Rectal smooth muscle tissue (tissue), 1 donor: ENCODE results near the gene THTPA.
A peak's percentile ranks its signal among the peaks of the same experiment; 100 is the strongest.

Source experiments
- H3K27ac ChIP-seq: one replicate; pipeline ENCODE4 v1.7.0; 2013; ENCODE audit warnings: low read depth, low read length, inconsistent platforms
- H3K27me3 ChIP-seq: one replicate; pipeline ENCODE4 v1.7.0; 2013; ENCODE audit warnings: low read length; ENCODE audit not compliant: control insufficient read depth, insufficient read depth
- H3K36me3 ChIP-seq: one replicate; pipeline ENCODE4 v1.7.0; 2013; ENCODE audit warnings: low read length; ENCODE audit not compliant: control insufficient read depth, insufficient read depth
- H3K4me1 ChIP-seq: one replicate; pipeline ENCODE4 v1.7.0; 2013; ENCODE audit warnings: low read length; ENCODE audit not compliant: control insufficient read depth, insufficient read depth
- H3K4me3 ChIP-seq: one replicate; pipeline ENCODE4 v1.7.0; 2013; ENCODE audit warnings: low read length
- H3K9ac ChIP-seq: one replicate; pipeline ENCODE4 v1.7.0; 2013; ENCODE audit warnings: low read length

The THTPA gene

GRCh38 chr14:23559926-23560520 is 4.0 kb downstream of the THTPA start:
- Histone ChIP-seq H3K27me3 (no peaks in the 10 kb centered on the region), H3K4me1 (peaks cover 6% of the 10 kb centered on the region), H3K9ac (no peak overlapping the region), H3K4me3 (no peak overlapping the region), H3K27ac (no peak overlapping the region), H3K36me3 (peaks cover 22% of the 10 kb centered on the region)

GRCh38 chr14:23561259-23561658 is 5.2 kb downstream of the THTPA start:
- Histone ChIP-seq H3K36me3 (peaks cover 25% of the 10 kb centered on the region), H3K27ac (no peak overlapping the region), H3K27me3 (no peaks in the 10 kb centered on the region), H3K4me3 (no peak overlapping the region), H3K4me1 (peaks cover 6% of the 10 kb centered on the region), H3K9ac (no peak overlapping the region)

GRCh38 chr14:23561873-23562821 is 6.1 kb downstream of the THTPA start:
- Histone ChIP-seq H3K27ac (no peak overlapping the region), H3K4me1 (no peaks in the 10 kb centered on the region), H3K27me3 (no peaks in the 10 kb centered on the region), H3K36me3 (peaks cover 25% of the 10 kb centered on the region), H3K9ac (no peak overlapping the region), H3K4me3 (no peak overlapping the region)

GRCh38 chr14:23562822-23563472 is 6.9 kb downstream of the THTPA start:
- H3K4me3 ChIP-seq: no peak overlapping the region
- no peaks in the 10 kb centered on the region for H3K27me3 ChIP-seq
- no peak overlapping the region for H3K9ac ChIP-seq
- H3K27ac ChIP-seq: no peak overlapping the region
- H3K4me1 ChIP-seq: peaks cover 3% of the 10 kb centered on the region
- H3K36me3 ChIP-seq: peaks cover 25% of the 10 kb centered on the region

GRCh38 chr14:23563473-23564180 is 7.6 kb downstream of the THTPA start:
- Histone ChIP-seq H3K9ac (no peak overlapping the region), H3K4me3 (no peak overlapping the region), H3K27ac (no peak overlapping the region), H3K36me3 (peaks cover 25% of the 10 kb centered on the region), H3K27me3 (no peaks in the 10 kb centered on the region), H3K4me1 (peaks cover 3% of the 10 kb centered on the region)

- Histone ChIP-seq H3K4me1 (peaks cover 3% of the 10 kb centered on the region), H3K27me3 (no peaks in the 10 kb centered on the region), H3K36me3 (peaks cover 23% of the 10 kb centered on the region), H3K9ac (no peak overlapping the region), H3K27ac (no peak overlapping the region), H3K4me3 (no peak overlapping the region)
Observed at GRCh38 chr14:23564181-23564812, 8.2 kb downstream of the THTPA start.

GRCh38 chr14:23564876-23565275 is 8.8 kb downstream of the THTPA start:
- H3K9ac ChIP-seq: no peak overlapping the region
- no peak overlapping the region for H3K27ac ChIP-seq
- H3K36me3 ChIP-seq: peaks cover 23% of the 10 kb centered on the region
- peaks cover 3% of the 10 kb centered on the region for H3K4me1 ChIP-seq
- no peak overlapping the region for H3K4me3 ChIP-seq
- no peaks in the 10 kb centered on the region for H3K27me3 ChIP-seq

- Histone ChIP-seq H3K27ac (no peak overlapping the region), H3K9ac (no peak overlapping the region), H3K27me3 (no peaks in the 10 kb centered on the region), H3K4me1 (peaks cover 3% of the 10 kb centered on the region), H3K36me3 (peaks cover 19% of the 10 kb centered on the region), H3K4me3 (no peak overlapping the region)
Observed at GRCh38 chr14:23565626-23566025, 9.6 kb downstream of the THTPA start.

GRCh38 chr14:23566112-23566777 is 10.2 kb downstream of the THTPA start:
- no peaks in the 10 kb centered on the region for H3K27me3 ChIP-seq
- H3K9ac ChIP-seq: no peak overlapping the region
- H3K4me1 ChIP-seq: peaks cover 3% of the 10 kb centered on the region
- H3K36me3 ChIP-seq: peaks cover 16% of the 10 kb centered on the region
- H3K4me3 ChIP-seq: peak overlapping the region; percentile 90
- no peak overlapping the region for H3K27ac ChIP-seq

- Histone ChIP-seq H3K36me3 (peaks cover 12% of the 10 kb centered on the region), H3K4me3 (peak overlapping the region; percentile 90), H3K4me1 (peaks cover 3% of the 10 kb centered on the region), H3K27me3 (no peaks in the 10 kb centered on the region), H3K9ac (peak overlapping the region; percentile 78), H3K27ac (no peak overlapping the region)
Observed at GRCh38 chr14:23566778-23567185, 10.7 kb downstream of the THTPA start.

GRCh38 chr14:23567186-23568020 is 11.3 kb downstream of the THTPA start, which contains the start of gene AP1G2:
Gene AP1G2, minus strand, starts transcription at chr14:23567791. Its CDS starts 477 bp downstream, at chr14:23567314.
- Histone ChIP-seq H3K27me3 (no peaks in the 10 kb centered on the region), H3K4me3 (peak within 1 kb of the TSS; percentile 90), H3K9ac (peak within 1 kb of the TSS; percentile 78), H3K4me1 (peaks cover 3% of the 10 kb centered on the region), H3K27ac (peak within 1 kb of the TSS; percentile 4), H3K36me3 (peaks cover 7% of the 10 kb centered on the region)
